Gastroesophageal sphincter (tissue), 3 donors: Measurements from ENCODE around the gene CGNL1.

ENCODE experiments used
- CTCF ChIP-seq, 4 experiments: fragments of 200-600 bp in 2 of 4; fragments of 450-650 bp in 2 of 4; sonication (generic) in 1 of 4; IDR thresholded peaks; one replicate each; pipeline ENCODE4 v1.5.1; 2017 to 2019; ENCODE audit warnings: antibody characterized with exemption in 4 of 4, mild to moderate bottlenecking in 2 of 4, moderate library complexity in 2 of 4
- POLR2A ChIP-seq, 2 donors: fragments of 450-650 bp; IDR thresholded peaks; one replicate each; pipeline ENCODE4 v1.6.1; 2017; ENCODE audit warnings: antibody characterized with exemption in 2 of 2, mild to moderate bottlenecking in 2 of 2, moderate library complexity in 1 of 2

- TF ChIP-seq CTCF (IDR thresholded peaks at IDR 0.05): no peak
- no peak for TF ChIP-seq POLR2A (IDR thresholded peaks at IDR 0.05)
Observed at GRCh38 chr15:57332326-57332725, 44.0 kb upstream of the CGNL1 start.
